SK-N-SH (cell line): ENCODE data around the gene SPIN3. TPM values are rescaled to one million over a fixed set of nuclear protein-coding genes. Genes with fewer than 3 reads are reported as not detected.

Experiments
- CTCF ChIA-PET: fragments of 300-600, 350-600 bp; formaldehyde crosslinking; extraction: SDS; loops from one replicate; lab custom pipeline; 2021; lab: Yijun Ruan, JAX
- POLR2A ChIA-PET: fragments of 350-600 bp; sonication (Branson Sonifier 250); formaldehyde crosslinking; extraction: SDS; loops from one replicate; lab custom pipeline; 2020; ENCODE audit warnings: antibody characterized with exemption, inconsistent platforms; lab: Yijun Ruan, JAX
- DNase-seq: peaks from one replicate; pipeline ENCODE4 v3.0.0; 2012
- H2AFZ ChIP-seq: fragments of 200-600 bp; sonication (generic); 2 replicates; pipeline ENCODE4 v1.8.1; 2016; ENCODE audit warnings: antibody characterized with exemption, mild to moderate bottlenecking, low read depth
- H3F3A ChIP-seq: fragments of 200-600 bp; sonication (generic); replicated peaks from 2 replicates; pipeline ENCODE3; 2016; ENCODE audit warnings: antibody characterized with exemption, mild to moderate bottlenecking; ENCODE audit not compliant: insufficient read depth
- H3K27ac ChIP-seq, 2 experiments: fragments of 200-500 bp in 1 of 2; fragments of 200-600 bp in 1 of 2; sonication (Bioruptor generic) in 1 of 2; sonication (generic), shearing (Covaris generic) in 1 of 2; 2 replicates each; pipeline versions ENCODE4 v1.5.1 to v1.6.1; 2014 to 2016; ENCODE audit warnings: low read depth in 2 of 2, inconsistent platforms in 1 of 2, low read length in 1 of 2, mild to moderate bottlenecking in 1 of 2, mixed read lengths in 1 of 2
- H3K27me3 ChIP-seq: fragments of 200-600 bp; sonication (generic), shearing (Covaris generic); 2 replicates; pipeline ENCODE4 v1.6.1; 2016; ENCODE audit warnings: mixed run types; ENCODE audit not compliant: insufficient read depth
- H3K36me3 ChIP-seq, 2 experiments: fragments of 200-500 bp in 1 of 2; fragments of 200-600 bp in 1 of 2; sonication (Bioruptor generic) in 1 of 2; sonication (generic) in 1 of 2; replicated peaks in 1 of 2; 2 replicates each; pipeline versions ENCODE3 to v1.5.1; 2014 to 2016; ENCODE audit warnings: low read length in 1 of 2, mild to moderate bottlenecking in 1 of 2; ENCODE audit not compliant: insufficient read depth in 2 of 2, control insufficient read depth in 1 of 2
- H3K4me1 ChIP-seq, 2 experiments: fragments of 200-500 bp in 1 of 2; fragments of 200-600 bp in 1 of 2; sonication (Bioruptor generic) in 1 of 2; sonication (generic), shearing (Covaris generic) in 1 of 2; 2 replicates each; pipeline versions ENCODE4 v1.5.1 to v1.6.1; 2014 to 2016; ENCODE audit warnings: low read depth in 1 of 2, low read length in 1 of 2, mixed run types in 1 of 2; ENCODE audit not compliant: insufficient read depth in 2 of 2, control insufficient read depth in 1 of 2
- H3K4me2 ChIP-seq: fragments of 200-600 bp; sonication (generic), shearing (Covaris generic); 2 replicates; pipeline ENCODE4 v1.6.1; 2017; ENCODE audit warnings: mixed run types
- H3K4me3 ChIP-seq, 2 experiments: fragments of 200-500 bp in 1 of 2; fragments of 200-600 bp in 1 of 2; sonication (Bioruptor generic) in 1 of 2; sonication (generic), shearing (Covaris generic) in 1 of 2; 2 replicates each; pipeline versions ENCODE4 v1.5.1 to v1.8.1; 2014 to 2016; ENCODE audit warnings: low read depth in 2 of 2, inconsistent platforms in 1 of 2, low read length in 1 of 2, mild to moderate bottlenecking in 1 of 2, mixed read lengths in 1 of 2, moderate library complexity in 1 of 2
- H3K79me2 ChIP-seq: fragments of 200-600 bp; sonication (generic); 2 replicates; pipeline ENCODE4 v1.8.1; 2017; ENCODE audit warnings: mild to moderate bottlenecking; ENCODE audit not compliant: insufficient read depth
- H3K9ac ChIP-seq: fragments of 200-600 bp; sonication (generic); 2 replicates; pipeline ENCODE4 v1.6.1; 2017; ENCODE audit warnings: mixed run types
- H3K9me2 ChIP-seq: fragments of 200-600 bp; sonication (generic); 2 replicates; pipeline ENCODE4 v1.6.1; 2017; ENCODE audit warnings: mixed run types
- H3K9me3 ChIP-seq: fragments of 200-600 bp; sonication (generic); 2 replicates; pipeline ENCODE4 v1.6.1; 2017; ENCODE audit warnings: mixed run types, mild to moderate bottlenecking, moderate library complexity
- H4K20me1 ChIP-seq: fragments of 200-600 bp; sonication (generic); 2 replicates; pipeline ENCODE4 v1.6.1; 2017; ENCODE audit warnings: mild to moderate bottlenecking, mixed run types; ENCODE audit not compliant: insufficient read depth
- EP300 ChIP-seq, 2 experiments: IDR thresholded peaks; 2 replicates each; pipeline versions ENCODE4 v1.4.0 to v1.6.1; 2012; ENCODE audit warnings: borderline replicate concordance in 1 of 2, low read depth in 1 of 2, low read length in 1 of 2
- FOSL2 ChIP-seq: IDR thresholded peaks from 2 replicates; pipeline ENCODE4 v1.4.0; 2012; ENCODE audit warnings: low read depth, mild to moderate bottlenecking, moderate library complexity, borderline replicate concordance
- FOXM1 ChIP-seq: IDR thresholded peaks from 2 replicates; pipeline ENCODE4 v1.4.0; 2012; ENCODE audit warnings: low read depth, mild to moderate bottlenecking
- GATA2 ChIP-seq: sonication (generic); formaldehyde crosslinking; IDR thresholded peaks from 2 replicates; pipeline ENCODE4 v1.5.0; 2020; ENCODE audit warnings: mild to moderate bottlenecking, missing genetic modification reagents
- JUND ChIP-seq: IDR thresholded peaks from 2 replicates; pipeline ENCODE4 v1.4.0; 2012
- MAX ChIP-seq: IDR thresholded peaks from 2 replicates; pipeline ENCODE4 v1.4.0; 2012; ENCODE audit warnings: low read depth
- MEF2A ChIP-seq: IDR thresholded peaks from 2 replicates; pipeline ENCODE4 v1.4.0; 2012; ENCODE audit warnings: low read depth, borderline replicate concordance
- NRF1 ChIP-seq: IDR thresholded peaks from 2 replicates; pipeline ENCODE4 v1.6.1; 2012; ENCODE audit warnings: low read depth, mild to moderate bottlenecking, low read length
- POLR2AphosphoS5 ChIP-seq: IDR thresholded peaks from 2 replicates; pipeline ENCODE4 v1.6.1; 2012; ENCODE audit warnings: low read depth, low read length
- RAD21 ChIP-seq: IDR thresholded peaks from 2 replicates; pipeline ENCODE4 v1.6.1; 2012; ENCODE audit warnings: mild to moderate bottlenecking, low read length
- RFX5 ChIP-seq: IDR thresholded peaks from 2 replicates; pipeline ENCODE4 v1.6.1; 2012; ENCODE audit warnings: mild to moderate bottlenecking, improper control_type of control experiment, low read length
- RXRA ChIP-seq: IDR thresholded peaks from 2 replicates; pipeline ENCODE4 v1.4.0; 2012; ENCODE audit warnings: low read depth, mild to moderate bottlenecking, borderline replicate concordance
- SMC3 ChIP-seq: IDR thresholded peaks from 2 replicates; pipeline ENCODE4 v1.6.1; 2012; ENCODE audit warnings: low read depth, low read length, improper control_type of control experiment
- TAF1 ChIP-seq: IDR thresholded peaks from 2 replicates; pipeline ENCODE4 v1.6.1; 2012; ENCODE audit warnings: low read depth, mild to moderate bottlenecking, low read length, moderate library complexity, borderline replicate concordance
- TCF12 ChIP-seq: IDR thresholded peaks from 2 replicates; pipeline ENCODE4 v1.4.0; 2012
- USF1 ChIP-seq: IDR thresholded peaks from 2 replicates; pipeline ENCODE4 v1.4.0; 2012; ENCODE audit warnings: low read depth, borderline replicate concordance
- USF2 ChIP-seq: fragments of 150-350 bp; IDR thresholded peaks from 2 replicates; pipeline ENCODE4 v1.6.1; 2017; ENCODE audit warnings: antibody characterized with exemption, low read length, low read depth, borderline replicate concordance
- ZBTB33 ChIP-seq: IDR thresholded peaks from 2 replicates; pipeline ENCODE4 v1.4.0; 2012; ENCODE audit warnings: low read depth, borderline replicate concordance
- WGBS: methylation state at CpG from one replicate; pipeline ENCODE4 v1.1.6; 2017; ENCODE audit warnings: low lambda C conversion rate; 5-methylcytosine and 5-hydroxymethylcytosine counted together
- polyA plus RNA-seq, 3 experiments: library from polyadenylated mRNA; depleted of rRNA; stranded (reverse); fragments of >200 nt; gene quantifications; 2 replicates each; pipeline ENCODE4 v1.2.3, GENCODE V29; 2012

SPIN3 gene
- polyA plus RNA-seq, 1 of the 3 experiments (the other 2 are of a cell fraction), result 10.0 TPM

GRCh38 chrX:56963377-56963776 lies 32.0 kb downstream of the SPIN3 start:
- no peak for DNase-seq
- no peak for TF ChIP-seq RAD21
- TF ChIP-seq ZBTB33, result no peak
- TF ChIP-seq MAX, result no peak
- TF ChIP-seq FOXM1, result no peak
- no peak for TF ChIP-seq SMC3
- no peak for TF ChIP-seq USF1
- TF ChIP-seq RFX5, result no peak
- TF ChIP-seq RXRA, result no peak
- no peak for TF ChIP-seq POLR2AphosphoS5
- TF ChIP-seq TAF1, result no peak
- no peak for TF ChIP-seq JUND
- TF ChIP-seq NRF1, result no peak
- TF ChIP-seq EP300 (IDR thresholded peaks at IDR 0.05; ENCODE audit: borderline replicate concordance in 1 of 2, low read depth in 1 of 2, low read length in 1 of 2), result no peak
- TF ChIP-seq FOSL2, result no peak
- no peak for TF ChIP-seq TCF12
- Histone ChIP-seq H3K27me3 (no peaks in the 10 kb centered on the region), H3K79me2 (no peaks in the 10 kb centered on the region), H4K20me1 (no peaks in the 10 kb centered on the region), H3K4me1 (no peaks in the 10 kb centered on the region), H2AFZ (no peak overlapping the region), H3K36me3 (no peaks in the 10 kb centered on the region), H3K4me3 (no peak overlapping the region), H3K4me2 (no peak overlapping the region), H3K9ac (no peak overlapping the region), H3K9me2 (no peaks in the 10 kb centered on the region), H3F3A (no peaks in the 10 kb centered on the region), H3K27ac (no peak overlapping the region), H3K9me3 (no peaks in the 10 kb centered on the region)
- CTCF ChIA-PET, result no interaction called here
- WGBS, result 46% methylated on average over 1 of the region's 1 CpG
- POLR2A ChIA-PET, result no interaction called here

GRCh38 chrX:56947699-56948098 lies 47.6 kb downstream of the SPIN3 start:
- Histone ChIP-seq H3K4me1 (no peaks in the 10 kb centered on the region), H3K9me2 (no peaks in the 10 kb centered on the region), H3K9me3 (no peaks in the 10 kb centered on the region), H3K36me3 (no peaks in the 10 kb centered on the region), H3K27me3 (no peaks in the 10 kb centered on the region), H3K4me2 (no peak overlapping the region), H3K79me2 (no peaks in the 10 kb centered on the region), H3K4me3 (no peak overlapping the region; a peak in 1 of 4 replicates), H3K27ac (no peak overlapping the region), H4K20me1 (no peaks in the 10 kb centered on the region), H2AFZ (no peak overlapping the region), H3F3A (no peaks in the 10 kb centered on the region), H3K9ac (no peak overlapping the region)
- WGBS, result 18% methylated on average over 3 of the region's 3 CpGs
- DNase-seq, result no peak
- ChIA-PET CTCF (no interaction called here), POLR2A (no interaction called here)
- TF ChIP-seq MEF2A, result 0 out of 2 replicates have a peak, but pooled peaks have one; percentile 32
- no peak for TF ChIP-seq FOSL2
- TF ChIP-seq GATA2 (CRISPR knock-in tag), result no peak
- TF ChIP-seq USF2, result no peak
